GM12878 (cell line): ENCODE results near the gene WWOX. TPM values are rescaled to one million over a fixed set of nuclear protein-coding genes. Genes with fewer than 3 reads are reported as not detected.

Experiments
- ATAC-seq: fragments of 200-7000 bp; cut with Tn5 transposase; 3 replicates; pipeline ENCODE4 v1.9.1; 2020; ENCODE audit warnings: mild to moderate bottlenecking, moderate library complexity
- BruUV-seq: library from RNA; stranded (reverse); fragments of 400-500 nt; replicated peaks from 2 replicates; lab custom pipeline; 2021; lab: Mats Ljungman, UMichigan
- CTCF ChIA-PET: fragments of 300-600 bp; sonication (Branson Sonifier 250); formaldehyde crosslinking; extraction: SDS; loops from one replicate; lab custom pipeline; 2021; ENCODE audit warnings: inconsistent platforms; lab: Yijun Ruan, JAX
- POLR2A ChIA-PET: fragments of 350-600 bp; formaldehyde crosslinking; extraction: SDS; loops from one replicate; lab custom pipeline; 2021; ENCODE audit warnings: inconsistent platforms; lab: Charles Lee
- RAD21 ChIA-PET: fragments of 300-600 bp; sonication (Branson Sonifier 250); formaldehyde crosslinking; loops from one replicate; lab custom pipeline; 2023; ENCODE audit warnings: antibody characterized with exemption; ENCODE audit not compliant: unreplicated experiment; lab: Charles Lee
- SMC1A ChIA-PET: fragments of 300-600 bp; sonication (Branson Sonifier 250); formaldehyde crosslinking; loops from one replicate; lab custom pipeline; 2023; ENCODE audit not compliant: unreplicated experiment, uncharacterized antibody; lab: Charles Lee
- DNase-seq: peaks from one replicate; pipeline ENCODE4 v3.0.0-alpha.2; 2011; ENCODE audit warnings: low read depth, low spot score
- FAIRE-seq: peaks from 3 replicates; lab custom pipeline; 2011; peaks lifted over from hg19 to GRCh38; lab: Jason Lieb, UNC
- H2AFZ ChIP-seq: 2 replicates; pipeline ENCODE4 v1.6.0; 2011; ENCODE audit warnings: low read depth, low read length, control low read depth; ENCODE audit not compliant: control insufficient read depth
- H3K27ac ChIP-seq: 2 replicates; pipeline ENCODE4 v1.5.1; 2011; ENCODE audit warnings: control low read depth; ENCODE audit not compliant: control insufficient read depth, insufficient read depth
- H3K27me3 ChIP-seq, 2 experiments: replicated peaks in 1 of 2; 2 replicates each; pipeline versions ENCODE4 v1.6.0 to v1.6.1; 2011; ENCODE audit warnings: low read length in 1 of 2; ENCODE audit not compliant: control insufficient read depth in 2 of 2, insufficient read depth in 2 of 2
- H3K36me3 ChIP-seq, 2 experiments: 2 replicates each; pipeline ENCODE4 v1.5.1; 2011; ENCODE audit warnings: low read length in 1 of 2; ENCODE audit not compliant: control insufficient read depth in 2 of 2, insufficient read depth in 2 of 2
- H3K4me1 ChIP-seq: 2 replicates; pipeline ENCODE4 v1.6.1; 2011; ENCODE audit warnings: mild to moderate bottlenecking, low read length, moderate library complexity, mixed read lengths; ENCODE audit not compliant: control insufficient read depth, insufficient read depth
- H3K4me2 ChIP-seq: 2 replicates; pipeline ENCODE4 v1.6.0; 2011; ENCODE audit warnings: control low read depth; ENCODE audit not compliant: control insufficient read depth, insufficient read depth
- H3K4me3 ChIP-seq: fragments of 200-600 bp; sonication (generic); 2 replicates; pipeline ENCODE4 v1.5.1; 2016
- H3K79me2 ChIP-seq: 2 replicates; pipeline ENCODE4 v1.6.0; 2011; ENCODE audit warnings: low read length; ENCODE audit not compliant: control insufficient read depth, insufficient read depth
- H3K9ac ChIP-seq: 2 replicates; pipeline ENCODE4 v1.8.0; 2011; ENCODE audit warnings: low read length, control low read depth, mixed read lengths; ENCODE audit not compliant: control insufficient read depth, insufficient read depth
- H3K9me3 ChIP-seq: replicated peaks from 3 replicates; pipeline ENCODE4 v1.5.1; 2011; ENCODE audit warnings: mild to moderate bottlenecking, low read length; ENCODE audit not compliant: control insufficient read depth, insufficient read depth
- H4K20me1 ChIP-seq: 2 replicates; pipeline ENCODE4 v1.6.0; 2011; ENCODE audit not compliant: control insufficient read depth, insufficient read depth
- CHD1 ChIP-seq: IDR thresholded peaks from 2 replicates; pipeline ENCODE4 v1.6.1; 2012; ENCODE audit warnings: low read depth, low read length, improper control_type of control experiment
- CTCF ChIP-seq, 3 experiments: IDR thresholded peaks in 2 of 3; conservative IDR thresholded peaks in 1 of 3; 2 replicates each; pipeline ENCODE4 v1.5.1; 2011; ENCODE audit warnings: low read depth in 3 of 3, low read length in 3 of 3, mild to moderate bottlenecking in 3 of 3, control low read depth in 2 of 3, moderate library complexity in 2 of 3, inconsistent platforms in 1 of 3, mixed read lengths in 1 of 3; ENCODE audit not compliant: control insufficient read depth in 2 of 3, insufficient read depth in 1 of 3; ENCODE audit errors: extremely low read depth in 1 of 3
- HCFC1 ChIP-seq: fragments of 150-350 bp; IDR thresholded peaks from 2 replicates; pipeline ENCODE4 v1.6.1; 2014; ENCODE audit warnings: low read length
- IRF5 ChIP-seq: fragments of 450-650 bp; IDR thresholded peaks from 2 replicates; pipeline ENCODE4 v1.6.1; 2017; ENCODE audit warnings: borderline replicate concordance
- MEF2A ChIP-seq: IDR thresholded peaks from 2 replicates; pipeline ENCODE4 v1.6.1; 2011; ENCODE audit warnings: low read depth, mild to moderate bottlenecking, low read length, moderate library complexity; ENCODE audit not compliant: insufficient read depth
- MYC ChIP-seq: IDR thresholded peaks from 2 replicates; pipeline ENCODE4 v1.6.1; 2011; ENCODE audit warnings: mild to moderate bottlenecking, low read length, moderate library complexity, inconsistent platforms; ENCODE audit not compliant: insufficient read depth, insufficient replicate concordance, insufficient read length, severe bottlenecking
- RB1 ChIP-seq: fragments of 450-650 bp; formaldehyde crosslinking; IDR thresholded peaks from 2 replicates; pipeline ENCODE4 v1.6.1; 2017; ENCODE audit warnings: mild to moderate bottlenecking, borderline replicate concordance
- RCOR1 ChIP-seq: conservative IDR thresholded peaks from 2 replicates; pipeline ENCODE4 v1.6.1; 2012; ENCODE audit warnings: low read depth, low read length, improper control_type of control experiment
- SMC3 ChIP-seq: IDR thresholded peaks from 2 replicates; pipeline ENCODE4 v1.6.1; 2011; ENCODE audit warnings: low read length, improper control_type of control experiment, borderline replicate concordance
- SRF ChIP-seq, 2 experiments: IDR thresholded peaks; 2 replicates each; pipeline ENCODE4 v1.6.1; 2011; ENCODE audit warnings: low read depth in 2 of 2, low read length in 2 of 2, mild to moderate bottlenecking in 1 of 2, moderate library complexity in 1 of 2
- YY1 ChIP-seq: IDR thresholded peaks from 2 replicates; pipeline ENCODE4 v1.6.1; 2011; ENCODE audit warnings: low read depth, mild to moderate bottlenecking, low read length
- ZBTB4 ChIP-seq: fragments of 450-650 bp; formaldehyde crosslinking; IDR thresholded peaks from 2 replicates; pipeline ENCODE4 v1.4.0; 2022; ENCODE audit warnings: mild to moderate bottlenecking, moderate library complexity
- WGBS: methylation state at CpG from one replicate; pipeline ENCODE4 v1.1.6; 2016; ENCODE audit warnings: low lambda C conversion rate; ENCODE audit not compliant: insufficient replicate concordance, insufficient coverage; ENCODE audit errors: missing lambda C conversion rate; 5-methylcytosine and 5-hydroxymethylcytosine counted together
- in situ Hi-C: fragments of 300-500 bp; cut with MboI; formaldehyde crosslinking; loops from 9 replicates; pipeline ENCODE4 v1.14.3; 2018; ENCODE audit warnings: mixed read lengths
- intact Hi-C: fragments of 100-400 bp; cut with micrococcal nuclease; formaldehyde crosslinking; loops from one replicate; pipeline ENCODE4 v1.14.2; 2022; ENCODE audit not compliant: unreplicated experiment
- polyA plus RNA-seq, 11 experiments: library from polyadenylated mRNA; depleted of rRNA in 4 of 11; unstranded in 6 of 11; stranded (reverse) in 5 of 11; fragments of >200 nt; fragmentation: Nextera tagmentation in 4 of 11; fragmentation: Illumina TruSeq in 1 of 11; extraction: Ambion mirVana in 4 of 11; extraction: Trizol in 1 of 11; gene quantifications; 1 replicate in 1 of 11; 2 replicates in 10 of 11; pipeline versions ENCODE4 v1.2.1 to v1.2.3, GENCODE V29; 2011 to 2016; ENCODE audit warnings: inconsistent platforms in 2 of 11, missing spikeins in 2 of 11, low read depth in 1 of 11
- total RNA-seq, 4 experiments: library from RNA; depleted of rRNA in 3 of 4; stranded (reverse); fragments of >200 nt in 3 of 4; fragmentation: Illumina TruSeq in 1 of 4; extraction: Trizol in 1 of 4; gene quantifications; 2 replicates each; pipeline versions ENCODE4 v1.2.1 to v1.2.3, GENCODE V29; 2013 to 2021
- TF ChIP-seq, protein P1 (sequence below): IDR thresholded peaks from 2 replicates; pipeline ENCODE4 v1.6.1; 2011; ENCODE audit warnings: mild to moderate bottlenecking, low read depth, low read length, moderate library complexity; ENCODE audit not compliant: insufficient replicate concordance

The WWOX gene
- total and polyA plus RNA-seq, 10 of the 15 experiments (the other 5 are each of a cell fraction or from before 2014, with no cell fraction given) = 2.8 to 24.4 (median 17.8) TPM

DNA sequence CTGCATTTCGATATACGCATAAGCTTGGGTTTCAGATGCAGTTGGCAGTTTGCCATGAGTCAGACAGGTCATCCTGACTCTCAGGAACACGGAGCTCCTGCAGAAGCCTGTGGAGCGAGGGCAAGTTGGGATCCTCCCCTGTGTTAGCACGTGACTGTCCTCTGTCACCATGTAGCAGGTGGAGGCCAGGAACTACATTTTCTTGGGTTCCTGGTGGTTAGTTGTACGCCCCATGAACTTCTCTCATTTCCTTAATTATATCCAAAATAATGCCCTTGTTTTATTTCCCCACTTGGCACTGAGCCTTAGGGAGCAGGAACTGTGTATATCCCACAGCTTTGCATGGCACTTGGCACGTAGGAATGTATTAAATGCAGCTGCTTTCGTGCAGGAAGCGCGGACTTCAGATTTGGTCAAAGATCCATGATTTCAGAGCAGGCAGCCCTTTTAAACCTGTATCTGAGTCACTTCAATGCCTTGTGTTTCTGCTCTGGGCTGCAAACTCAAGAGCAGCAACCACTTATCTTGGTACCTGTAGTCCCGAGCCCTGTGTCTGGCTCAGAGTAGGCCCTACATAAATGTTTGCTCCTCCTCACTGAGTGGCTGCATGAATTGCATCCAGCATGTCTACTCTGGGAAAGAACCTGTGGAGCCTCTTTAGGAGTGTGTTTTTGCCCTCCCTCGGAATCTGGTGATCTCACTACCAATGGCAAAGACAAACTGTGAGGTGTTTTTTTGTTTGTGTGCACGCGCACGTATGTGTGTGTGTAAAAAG is 1072.7 kb downstream of the WWOX start (continued):
- TF ChIP-seq CTCF (IDR thresholded peaks at IDR 0.05 in 2 of 3, conservative IDR thresholded peaks at IDR 0.05 in 1 of 3; ENCODE audit: control insufficient read depth in 2 of 3, extremely low read depth in 1 of 3, insufficient read depth in 1 of 3, low read depth in 3 of 3, low read length in 3 of 3) (no peak), RB1 (no peak), SRF (IDR thresholded peaks at IDR 0.05; ENCODE audit: low read depth in 2 of 2, low read length in 2 of 2) (no peak)

DNA sequence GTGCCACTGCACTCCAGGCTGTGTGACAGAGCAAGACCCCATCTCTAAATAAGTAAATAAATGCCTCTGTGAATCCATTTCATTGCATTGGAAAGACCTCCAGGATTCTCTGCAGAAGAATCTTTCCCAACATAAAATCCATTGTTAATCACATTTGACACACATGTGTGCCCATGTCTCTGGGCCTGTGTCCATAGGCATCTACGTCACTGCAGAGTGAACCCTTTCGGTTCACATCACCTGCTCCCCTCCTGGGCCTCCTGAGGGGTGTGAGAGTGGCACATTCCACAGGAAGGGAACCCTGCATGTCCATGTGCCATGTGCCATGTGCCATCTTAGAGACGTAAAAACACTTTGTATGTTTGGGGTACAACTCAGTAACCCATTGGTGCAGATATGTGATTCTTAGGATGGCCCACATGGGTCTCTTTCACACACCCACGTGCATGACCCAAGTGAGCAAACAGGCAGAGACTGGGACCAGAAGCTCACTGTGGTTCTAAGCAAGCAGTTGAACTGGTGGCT is 1073.6 kb downstream of the WWOX start:
- Histone ChIP-seq H2AFZ (no peak overlapping the region), H4K20me1 (no peaks in the 10 kb centered on the region), H3K27me3 (no peaks in the 10 kb centered on the region; a peak in 1 of 4 replicates), H3K4me3 (no peak overlapping the region), H3K4me2 (no peak overlapping the region), H3K4me1 (no peaks in the 10 kb centered on the region), H3K79me2 (no peaks in the 10 kb centered on the region), H3K9ac (no peak overlapping the region), H3K9me3 (no peaks in the 10 kb centered on the region; the same call in 2 of the 3 replicates), H3K36me3 (no peaks in the 10 kb centered on the region), H3K27ac (no peak overlapping the region)
- no peak for DNase-seq
- SMC1A ChIA-PET = no interaction called here
- WGBS = 19% methylated on average over 4 of the region's 4 CpGs
- CTCF ChIA-PET = no interaction called here
- intact Hi-C loops = no loop called here
- in situ Hi-C loops = no loop called here
- no peak for ATAC-seq
- RAD21 ChIA-PET = no interaction called here
- POLR2A ChIA-PET = no interaction called here
- BruUV-seq = no TSS peak
- FAIRE-seq = no peak
- no peak for TF ChIP-seq MEF2A
- TF ChIP-seq ZBTB4 = no peak
- TF ChIP-seq, protein P1, sequence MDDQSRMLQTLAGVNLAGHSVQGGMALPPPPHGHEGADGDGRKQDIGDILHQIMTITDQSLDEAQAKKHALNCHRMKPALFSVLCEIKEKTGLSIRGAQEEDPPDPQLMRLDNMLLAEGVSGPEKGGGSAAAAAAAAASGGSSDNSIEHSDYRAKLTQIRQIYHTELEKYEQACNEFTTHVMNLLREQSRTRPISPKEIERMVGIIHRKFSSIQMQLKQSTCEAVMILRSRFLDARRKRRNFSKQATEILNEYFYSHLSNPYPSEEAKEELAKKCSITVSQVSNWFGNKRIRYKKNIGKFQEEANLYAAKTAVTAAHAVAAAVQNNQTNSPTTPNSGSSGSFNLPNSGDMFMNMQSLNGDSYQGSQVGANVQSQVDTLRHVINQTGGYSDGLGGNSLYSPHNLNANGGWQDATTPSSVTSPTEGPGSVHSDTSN = no peak
- no peak for TF ChIP-seq RCOR1
- no peak for TF ChIP-seq CHD1
- TF ChIP-seq IRF5 = no peak
- no peak for TF ChIP-seq HCFC1
- TF ChIP-seq SMC3 = no peak
- TF ChIP-seq YY1 = no peak
- no peak for TF ChIP-seq MYC
